SK-N-SH (cell line): ENCODE data around the gene HEBP2. TPM values are rescaled to one million over a fixed set of nuclear protein-coding genes. Genes with fewer than 3 reads are reported as not detected.

Experiments used
- CTCF ChIA-PET: fragments of 300-600, 350-600 bp; formaldehyde crosslinking; extraction: SDS; loops from one replicate; lab custom pipeline; 2021; lab: Yijun Ruan, JAX
- POLR2A ChIA-PET: fragments of 350-600 bp; sonication (Branson Sonifier 250); formaldehyde crosslinking; extraction: SDS; loops from one replicate; lab custom pipeline; 2020; ENCODE audit warnings: antibody characterized with exemption, inconsistent platforms; lab: Yijun Ruan, JAX
- DNase-seq: peaks from one replicate; pipeline ENCODE4 v3.0.0; 2012
- H2AFZ ChIP-seq: fragments of 200-600 bp; sonication (generic); 2 replicates; pipeline ENCODE4 v1.8.1; 2016; ENCODE audit warnings: antibody characterized with exemption, mild to moderate bottlenecking, low read depth
- H3F3A ChIP-seq: fragments of 200-600 bp; sonication (generic); replicated peaks from 2 replicates; pipeline ENCODE3; 2016; ENCODE audit warnings: antibody characterized with exemption, mild to moderate bottlenecking; ENCODE audit not compliant: insufficient read depth
- H3K27ac ChIP-seq, 2 experiments: fragments of 200-500 bp in 1 of 2; fragments of 200-600 bp in 1 of 2; sonication (Bioruptor generic) in 1 of 2; sonication (generic), shearing (Covaris generic) in 1 of 2; 2 replicates each; pipeline versions ENCODE4 v1.5.1 to v1.6.1; 2014 to 2016; ENCODE audit warnings: low read depth in 2 of 2, inconsistent platforms in 1 of 2, low read length in 1 of 2, mild to moderate bottlenecking in 1 of 2, mixed read lengths in 1 of 2
- H3K27me3 ChIP-seq: fragments of 200-600 bp; sonication (generic), shearing (Covaris generic); 2 replicates; pipeline ENCODE4 v1.6.1; 2016; ENCODE audit warnings: mixed run types; ENCODE audit not compliant: insufficient read depth
- H3K36me3 ChIP-seq, 2 experiments: fragments of 200-500 bp in 1 of 2; fragments of 200-600 bp in 1 of 2; sonication (Bioruptor generic) in 1 of 2; sonication (generic) in 1 of 2; replicated peaks in 1 of 2; 2 replicates each; pipeline versions ENCODE3 to v1.5.1; 2014 to 2016; ENCODE audit warnings: low read length in 1 of 2, mild to moderate bottlenecking in 1 of 2; ENCODE audit not compliant: insufficient read depth in 2 of 2, control insufficient read depth in 1 of 2
- H3K4me1 ChIP-seq, 2 experiments: fragments of 200-500 bp in 1 of 2; fragments of 200-600 bp in 1 of 2; sonication (Bioruptor generic) in 1 of 2; sonication (generic), shearing (Covaris generic) in 1 of 2; 2 replicates each; pipeline versions ENCODE4 v1.5.1 to v1.6.1; 2014 to 2016; ENCODE audit warnings: low read depth in 1 of 2, low read length in 1 of 2, mixed run types in 1 of 2; ENCODE audit not compliant: insufficient read depth in 2 of 2, control insufficient read depth in 1 of 2
- H3K4me2 ChIP-seq: fragments of 200-600 bp; sonication (generic), shearing (Covaris generic); 2 replicates; pipeline ENCODE4 v1.6.1; 2017; ENCODE audit warnings: mixed run types
- H3K4me3 ChIP-seq, 2 experiments: fragments of 200-500 bp in 1 of 2; fragments of 200-600 bp in 1 of 2; sonication (Bioruptor generic) in 1 of 2; sonication (generic), shearing (Covaris generic) in 1 of 2; 2 replicates each; pipeline versions ENCODE4 v1.5.1 to v1.8.1; 2014 to 2016; ENCODE audit warnings: low read depth in 2 of 2, inconsistent platforms in 1 of 2, low read length in 1 of 2, mild to moderate bottlenecking in 1 of 2, mixed read lengths in 1 of 2, moderate library complexity in 1 of 2
- H3K79me2 ChIP-seq: fragments of 200-600 bp; sonication (generic); 2 replicates; pipeline ENCODE4 v1.8.1; 2017; ENCODE audit warnings: mild to moderate bottlenecking; ENCODE audit not compliant: insufficient read depth
- H3K9ac ChIP-seq: fragments of 200-600 bp; sonication (generic); 2 replicates; pipeline ENCODE4 v1.6.1; 2017; ENCODE audit warnings: mixed run types
- H3K9me2 ChIP-seq: fragments of 200-600 bp; sonication (generic); 2 replicates; pipeline ENCODE4 v1.6.1; 2017; ENCODE audit warnings: mixed run types
- H3K9me3 ChIP-seq: fragments of 200-600 bp; sonication (generic); 2 replicates; pipeline ENCODE4 v1.6.1; 2017; ENCODE audit warnings: mixed run types, mild to moderate bottlenecking, moderate library complexity
- H4K20me1 ChIP-seq: fragments of 200-600 bp; sonication (generic); 2 replicates; pipeline ENCODE4 v1.6.1; 2017; ENCODE audit warnings: mild to moderate bottlenecking, mixed run types; ENCODE audit not compliant: insufficient read depth
- ELF1 ChIP-seq: IDR thresholded peaks from 2 replicates; pipeline ENCODE4 v1.4.0; 2012
- EP300 ChIP-seq, 2 experiments: IDR thresholded peaks; 2 replicates each; pipeline versions ENCODE4 v1.4.0 to v1.6.1; 2012; ENCODE audit warnings: borderline replicate concordance in 1 of 2, low read depth in 1 of 2, low read length in 1 of 2
- EZH2phosphoT487 ChIP-seq: fragments of 200-600 bp; sonication (generic); IDR thresholded peaks from 2 replicates; pipeline ENCODE4 v1.6.1; 2017; ENCODE audit warnings: low read depth, mixed run types, mild to moderate bottlenecking, antibody characterized with exemption, moderate library complexity, borderline replicate concordance
- FOXJ3 ChIP-seq: sonication (generic); formaldehyde crosslinking; IDR thresholded peaks from 2 replicates; pipeline ENCODE4 v1.5.1; 2020; ENCODE audit warnings: mild to moderate bottlenecking, missing genetic modification reagents
- GABPA ChIP-seq: IDR thresholded peaks from 2 replicates; pipeline ENCODE4 v1.4.0; 2012; ENCODE audit warnings: low read depth, mild to moderate bottlenecking
- NFIC ChIP-seq: IDR thresholded peaks from 2 replicates; pipeline ENCODE4 v1.4.0; 2012; ENCODE audit warnings: borderline replicate concordance
- PBX3 ChIP-seq: IDR thresholded peaks from 2 replicates; pipeline ENCODE4; 2012
- POLR2AphosphoS5 ChIP-seq: IDR thresholded peaks from 2 replicates; pipeline ENCODE4 v1.6.1; 2012; ENCODE audit warnings: low read depth, low read length
- RAD21 ChIP-seq: IDR thresholded peaks from 2 replicates; pipeline ENCODE4 v1.6.1; 2012; ENCODE audit warnings: mild to moderate bottlenecking, low read length
- RCOR1 ChIP-seq: fragments of 150-350 bp; IDR thresholded peaks from 2 replicates; pipeline ENCODE4 v1.6.1; 2017; ENCODE audit warnings: antibody characterized with exemption, low read length
- RFX5 ChIP-seq: IDR thresholded peaks from 2 replicates; pipeline ENCODE4 v1.6.1; 2012; ENCODE audit warnings: mild to moderate bottlenecking, improper control_type of control experiment, low read length
- SIN3A ChIP-seq: IDR thresholded peaks from 2 replicates; pipeline ENCODE4 v1.6.1; 2012; ENCODE audit warnings: low read depth, mild to moderate bottlenecking, low read length, moderate library complexity, borderline replicate concordance
- SMC3 ChIP-seq: IDR thresholded peaks from 2 replicates; pipeline ENCODE4 v1.6.1; 2012; ENCODE audit warnings: low read depth, low read length, improper control_type of control experiment
- TAF1 ChIP-seq: IDR thresholded peaks from 2 replicates; pipeline ENCODE4 v1.6.1; 2012; ENCODE audit warnings: low read depth, mild to moderate bottlenecking, low read length, moderate library complexity, borderline replicate concordance
- TCF12 ChIP-seq: IDR thresholded peaks from 2 replicates; pipeline ENCODE4 v1.4.0; 2012
- USF1 ChIP-seq: IDR thresholded peaks from 2 replicates; pipeline ENCODE4 v1.4.0; 2012; ENCODE audit warnings: low read depth, borderline replicate concordance
- YY1 ChIP-seq: IDR thresholded peaks from 2 replicates; pipeline ENCODE4 v1.4.0; 2012; ENCODE audit warnings: low read depth, mild to moderate bottlenecking
- WGBS: methylation state at CpG from one replicate; pipeline ENCODE4 v1.1.6; 2017; ENCODE audit warnings: low lambda C conversion rate; 5-methylcytosine and 5-hydroxymethylcytosine counted together
- polyA plus RNA-seq, 3 experiments: library from polyadenylated mRNA; depleted of rRNA; stranded (reverse); fragments of >200 nt; gene quantifications; 2 replicates each; pipeline ENCODE4 v1.2.3, GENCODE V29; 2012
- TF ChIP-seq, protein P1 (sequence below): IDR thresholded peaks from 2 replicates; pipeline ENCODE4 v1.4.0; 2012; ENCODE audit warnings: low read depth, borderline replicate concordance
- TF ChIP-seq, protein P2 (sequence below): fragments of 150-350 bp; IDR thresholded peaks from 2 replicates; pipeline ENCODE4 v1.6.1; 2016; ENCODE audit warnings: mild to moderate bottlenecking, low read depth, low read length

The HEBP2 gene
- polyA plus RNA-seq, 1 of the 3 experiments (the other 2 are of a cell fraction) = 7.6 TPM

- Histone ChIP-seq H3K4me3 (no peak overlapping the region), H3K4me1 (peaks cover 0 to 3% of the 10 kb centered on the region in 2 experiments; a peak in 1 of 4 replicates), H3K9ac (no peak overlapping the region), H3K27me3 (no peaks in the 10 kb centered on the region), H3K9me3 (no peaks in the 10 kb centered on the region), H3K79me2 (no peaks in the 10 kb centered on the region)
- no peak for TF ChIP-seq FOXJ3 (CRISPR knock-in tag)
- TF ChIP-seq, protein P1, sequence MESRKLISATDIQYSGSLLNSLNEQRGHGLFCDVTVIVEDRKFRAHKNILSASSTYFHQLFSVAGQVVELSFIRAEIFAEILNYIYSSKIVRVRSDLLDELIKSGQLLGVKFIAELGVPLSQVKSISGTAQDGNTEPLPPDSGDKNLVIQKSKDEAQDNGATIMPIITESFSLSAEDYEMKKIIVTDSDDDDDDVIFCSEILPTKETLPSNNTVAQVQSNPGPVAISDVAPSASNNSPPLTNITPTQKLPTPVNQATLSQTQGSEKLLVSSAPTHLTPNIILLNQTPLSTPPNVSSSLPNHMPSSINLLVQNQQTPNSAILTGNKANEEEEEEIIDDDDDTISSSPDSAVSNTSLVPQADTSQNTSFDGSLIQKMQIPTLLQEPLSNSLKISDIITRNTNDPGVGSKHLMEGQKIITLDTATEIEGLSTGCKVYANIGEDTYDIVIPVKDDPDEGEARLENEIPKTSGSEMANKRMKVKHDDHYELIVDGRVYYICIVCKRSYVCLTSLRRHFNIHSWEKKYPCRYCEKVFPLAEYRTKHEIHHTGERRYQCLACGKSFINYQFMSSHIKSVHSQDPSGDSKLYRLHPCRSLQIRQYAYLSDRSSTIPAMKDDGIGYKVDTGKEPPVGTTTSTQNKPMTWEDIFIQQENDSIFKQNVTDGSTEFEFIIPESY = no peak
- no peak for TF ChIP-seq SIN3A
- no peak for TF ChIP-seq RFX5
- no peak for TF ChIP-seq ELF1
- no peak for TF ChIP-seq EP300 (IDR thresholded peaks at IDR 0.05; ENCODE audit: borderline replicate concordance in 1 of 2, low read depth in 1 of 2, low read length in 1 of 2)
- TF ChIP-seq YY1 = no peak
- TF ChIP-seq PBX3 = no peak
- TF ChIP-seq POLR2AphosphoS5 = no peak
- no peak for TF ChIP-seq RAD21
- no peak for TF ChIP-seq NFIC
- TF ChIP-seq, protein P2, sequence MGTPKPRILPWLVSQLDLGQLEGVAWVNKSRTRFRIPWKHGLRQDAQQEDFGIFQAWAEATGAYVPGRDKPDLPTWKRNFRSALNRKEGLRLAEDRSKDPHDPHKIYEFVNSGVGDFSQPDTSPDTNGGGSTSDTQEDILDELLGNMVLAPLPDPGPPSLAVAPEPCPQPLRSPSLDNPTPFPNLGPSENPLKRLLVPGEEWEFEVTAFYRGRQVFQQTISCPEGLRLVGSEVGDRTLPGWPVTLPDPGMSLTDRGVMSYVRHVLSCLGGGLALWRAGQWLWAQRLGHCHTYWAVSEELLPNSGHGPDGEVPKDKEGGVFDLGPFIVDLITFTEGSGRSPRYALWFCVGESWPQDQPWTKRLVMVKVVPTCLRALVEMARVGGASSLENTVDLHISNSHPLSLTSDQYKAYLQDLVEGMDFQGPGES = no peak
- no peak for TF ChIP-seq GABPA
- no peak for TF ChIP-seq TCF12
- no peak for TF ChIP-seq SMC3
- no peak for TF ChIP-seq TAF1
- no peak for TF ChIP-seq EZH2phosphoT487
- TF ChIP-seq RCOR1 = no peak
- TF ChIP-seq USF1 = no peak
- TF ChIP-seq, all 33 proteins: peak for 0
- Histone ChIP-seq H2AFZ (no peak overlapping the region), H3K27ac (no peak overlapping the region), H3F3A (no peaks in the 10 kb centered on the region), H3K9me2 (no peaks in the 10 kb centered on the region), H3K36me3 (no peaks in the 10 kb centered on the region), H4K20me1 (no peaks in the 10 kb centered on the region), H3K4me2 (no peak overlapping the region)
- CTCF ChIA-PET = no interaction called here
- WGBS = 62% methylated on average over 4 of the region's 4 CpGs
- DNase-seq = no peak
- POLR2A ChIA-PET = no interaction called here
Observed at GRCh38 chr6:138378463-138378862, 25.6 kb upstream of the HEBP2 start.
